Stomach (tissue), 9 donors: Measurements from ENCODE around the gene SLC4A4. TPM values are rescaled to one million over a fixed set of nuclear protein-coding genes. Genes with fewer than 3 reads are reported as not detected.

Experiments
- DNase-seq, 2 donors: peaks; one replicate each; pipeline versions ENCODE4 v3.0.0 to v3.0.0-alpha.2; 2013 to 2019
- H3K27ac ChIP-seq, 5 donors: fragments of 200-600 bp in 4 of 5; sonication (generic) in 4 of 5; one replicate each; pipeline ENCODE4 v1.5.1; 2013 to 2019; ENCODE audit warnings: mild to moderate bottlenecking in 1 of 5, moderate library complexity in 1 of 5
- H3K27me3 ChIP-seq, 3 donors: fragments of 200-600 bp; sonication (generic); one replicate each; pipeline ENCODE4 v1.5.1; 2017 to 2019; ENCODE audit warnings: mixed run types in 1 of 3
- H3K36me3 ChIP-seq, 4 donors: fragments of 200-600 bp; sonication (generic); 1 replicate in 3 of 4; 2 replicates in 1 of 4; pipeline ENCODE4 v1.5.1; 2016 to 2019
- H3K4me1 ChIP-seq, 4 donors: fragments of 200-600 bp; sonication (generic); one replicate each; pipeline ENCODE4 v1.5.1; 2016 to 2019
- H3K4me3 ChIP-seq, 4 donors: fragments of 200-600 bp; sonication (generic) in 3 of 4; one replicate each; pipeline ENCODE4 v1.5.1; 2016 to 2019; ENCODE audit warnings: mild to moderate bottlenecking in 1 of 4
- H3K9me3 ChIP-seq, 4 donors: fragments of 200-600 bp; sonication (generic); one replicate each; pipeline ENCODE4 v1.5.1; 2016 to 2019
- EP300 ChIP-seq: sonication (generic); formaldehyde crosslinking; IDR thresholded peaks from one replicate; pipeline ENCODE4 v1.6.1; 2017; ENCODE audit warnings: antibody characterized with exemption
- POLR2A ChIP-seq, 4 donors: fragments of 450-650 bp; IDR thresholded peaks; one replicate each; pipeline ENCODE4 v1.6.1; 2016; ENCODE audit warnings: antibody characterized with exemption in 4 of 4, control low read depth in 2 of 4, mild to moderate bottlenecking in 1 of 4, moderate library complexity in 1 of 4
- POLR2AphosphoS5 ChIP-seq, 3 donors: sonication (generic); formaldehyde crosslinking; IDR thresholded peaks; one replicate each; pipeline ENCODE4 v1.6.1; 2016; ENCODE audit warnings: antibody characterized with exemption in 3 of 3
- WGBS, 5 donors: extraction: QIAGEN DNeasy Blood & Tissue Kit in 3 of 5; methylation state at CpG; one replicate each; pipeline versions ENCODE4 v1.1.5 to v1.1.7; 2013 to 2018; 5-methylcytosine and 5-hydroxymethylcytosine counted together
- intact Hi-C: fragments of 100-400 bp; cut with DNase I; formaldehyde crosslinking; loops from one replicate; pipeline ENCODE4 v1.15.1; 2023; ENCODE audit warnings: low total_unique reads
- polyA plus RNA-seq, 3 donors: library from polyadenylated mRNA; stranded (reverse); fragments of 200-250 nt; gene quantifications; one replicate each; pipeline ENCODE4 v1.2.3, GENCODE V29; 2013
- total RNA-seq, 5 donors: library from RNA; depleted of rRNA; stranded (reverse); fragments of >200 nt; gene quantifications; one replicate each; pipeline versions ENCODE4 v1.1.0 to v1.2.3, GENCODE V29; 2014 to 2016
- TF ChIP-seq, protein P1 (sequence below), 7 experiments: fragments of 450-650 bp in 4 of 7; fragments of 200-600 bp in 3 of 7; sonication (generic) in 3 of 7; IDR thresholded peaks; one replicate each; pipeline ENCODE4 v1.5.1; 2016 to 2019; ENCODE audit warnings: antibody characterized with exemption in 7 of 7, control low read depth in 2 of 7, mild to moderate bottlenecking in 1 of 7
- donor health status: healthy with polysubstance abuse.
- donor health status: Bipolar disorder and iron deficiency.
- donor health status: healthy.

Gene SLC4A4
- total and polyA plus RNA-seq, 8 donors: 1.8 to 95.3 (median 12.8) TPM

- H3K4me1 ChIP-seq: no peaks in the 10 kb centered on the region
- H3K9me3 ChIP-seq: no peaks in the 10 kb centered on the region
- TF ChIP-seq POLR2AphosphoS5 (IDR thresholded peaks at IDR 0.05) (no peak), POLR2A (IDR thresholded peaks at IDR 0.05) (no peak)
- TF ChIP-seq, protein P1, sequence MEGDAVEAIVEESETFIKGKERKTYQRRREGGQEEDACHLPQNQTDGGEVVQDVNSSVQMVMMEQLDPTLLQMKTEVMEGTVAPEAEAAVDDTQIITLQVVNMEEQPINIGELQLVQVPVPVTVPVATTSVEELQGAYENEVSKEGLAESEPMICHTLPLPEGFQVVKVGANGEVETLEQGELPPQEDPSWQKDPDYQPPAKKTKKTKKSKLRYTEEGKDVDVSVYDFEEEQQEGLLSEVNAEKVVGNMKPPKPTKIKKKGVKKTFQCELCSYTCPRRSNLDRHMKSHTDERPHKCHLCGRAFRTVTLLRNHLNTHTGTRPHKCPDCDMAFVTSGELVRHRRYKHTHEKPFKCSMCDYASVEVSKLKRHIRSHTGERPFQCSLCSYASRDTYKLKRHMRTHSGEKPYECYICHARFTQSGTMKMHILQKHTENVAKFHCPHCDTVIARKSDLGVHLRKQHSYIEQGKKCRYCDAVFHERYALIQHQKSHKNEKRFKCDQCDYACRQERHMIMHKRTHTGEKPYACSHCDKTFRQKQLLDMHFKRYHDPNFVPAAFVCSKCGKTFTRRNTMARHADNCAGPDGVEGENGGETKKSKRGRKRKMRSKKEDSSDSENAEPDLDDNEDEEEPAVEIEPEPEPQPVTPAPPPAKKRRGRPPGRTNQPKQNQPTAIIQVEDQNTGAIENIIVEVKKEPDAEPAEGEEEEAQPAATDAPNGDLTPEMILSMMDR (IDR thresholded peaks at IDR 0.05): no peak
- no peak overlapping the region for H3K4me3 ChIP-seq
- no peaks in the 10 kb centered on the region for H3K27me3 ChIP-seq
- H3K27ac ChIP-seq: no peak overlapping the region
- no peaks in the 10 kb centered on the region for H3K36me3 ChIP-seq
- no peak for DNase-seq
- intact Hi-C loops: no loop called here
These were observed 156.6 kb downstream of the SLC4A4 start for GRCh38 chr4:71495454-71495853.

DNA sequence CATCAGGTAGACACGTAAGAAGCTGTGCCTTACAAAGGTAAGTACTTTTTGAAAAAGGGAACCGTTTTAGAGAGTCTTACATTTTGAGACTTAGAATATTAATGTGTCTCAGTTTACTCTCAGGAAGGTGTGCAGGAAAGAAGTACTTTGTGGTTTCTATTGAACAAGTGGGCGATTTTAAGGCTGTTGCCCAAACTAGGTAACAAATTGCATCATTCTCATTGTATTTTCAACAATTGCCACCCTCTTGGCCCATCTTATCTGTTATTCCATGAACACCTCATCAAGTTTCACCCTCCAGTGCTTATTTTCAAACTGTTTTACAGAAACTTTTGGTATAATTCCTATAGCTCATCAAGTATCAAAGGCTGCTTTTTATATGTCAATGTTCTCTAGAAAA, 158.3 kb downstream of the SLC4A4 start:
- Histone ChIP-seq H3K4me1 (no peaks in the 10 kb centered on the region), H3K27me3 (no peaks in the 10 kb centered on the region), H3K4me3 (no peak overlapping the region), H3K36me3 (no peaks in the 10 kb centered on the region), H3K27ac (no peak overlapping the region), H3K9me3 (no peaks in the 10 kb centered on the region)
- DNase-seq: no peak
- WGBS, 5 donors: 88 to 95% (median 92%) methylated on average over 3 of the region's 3 CpGs
- intact Hi-C loops: no loop called here
- no peak for TF ChIP-seq POLR2AphosphoS5 (IDR thresholded peaks at IDR 0.05)

- WGBS, 5 donors: 22 to 43% (median 31%) methylated on average over 2 of the region's 2 CpGs
- no peak for TF ChIP-seq EP300
- no peak for TF ChIP-seq POLR2A (IDR thresholded peaks at IDR 0.05)
- no peak for TF ChIP-seq POLR2AphosphoS5 (IDR thresholded peaks at IDR 0.05)
- TF ChIP-seq, protein P1 (IDR thresholded peaks at IDR 0.05): no peak
- no peak overlapping the region for H3K27ac ChIP-seq
- DNase-seq: no peak
- intact Hi-C loops: no loop called here
- no peaks in the 10 kb centered on the region for H3K36me3 ChIP-seq
- H3K9me3 ChIP-seq: no peaks in the 10 kb centered on the region
- no peaks in the 10 kb centered on the region for H3K27me3 ChIP-seq
- H3K4me1 ChIP-seq: no peaks in the 10 kb centered on the region
- no peak overlapping the region for H3K4me3 ChIP-seq
These were observed 159.2 kb downstream of the SLC4A4 start for GRCh38 chr4:71498002-71498401.

DNA sequence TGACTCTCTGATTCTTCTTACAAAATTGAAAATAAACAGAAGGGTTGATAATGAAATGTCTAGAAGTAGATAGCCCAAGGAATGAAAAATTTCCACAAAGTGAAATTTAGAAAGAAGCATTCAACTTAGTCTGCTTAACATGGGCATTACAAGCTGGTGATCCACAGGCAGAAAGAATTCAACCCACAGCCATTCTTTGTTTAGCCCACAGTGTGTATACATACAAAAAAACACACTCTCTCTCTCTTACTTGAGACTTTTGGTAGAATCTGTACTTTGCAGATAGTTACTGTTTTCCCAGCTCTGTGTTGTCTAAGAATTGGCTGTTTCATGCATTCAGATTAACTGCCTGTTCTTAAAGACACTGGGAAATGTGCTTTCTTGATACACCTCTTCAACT, 159.8 kb downstream of the SLC4A4 start:
- TF ChIP-seq EP300: no peak
- TF ChIP-seq POLR2A (IDR thresholded peaks at IDR 0.05): no peak
- TF ChIP-seq POLR2AphosphoS5 (IDR thresholded peaks at IDR 0.05): no peak
- TF ChIP-seq, protein P1 (IDR thresholded peaks at IDR 0.05): no peak
- Histone ChIP-seq H3K9me3 (no peaks in the 10 kb centered on the region), H3K4me1 (no peaks in the 10 kb centered on the region), H3K27ac (no peak overlapping the region), H3K4me3 (no peak overlapping the region), H3K36me3 (no peaks in the 10 kb centered on the region), H3K27me3 (no peaks in the 10 kb centered on the region)
- intact Hi-C loops: no loop called here
- no peak for DNase-seq

- Histone ChIP-seq H3K4me3 (no peak overlapping the region), H3K36me3 (no peaks in the 10 kb centered on the region), H3K9me3 (no peaks in the 10 kb centered on the region), H3K4me1 (no peaks in the 10 kb centered on the region), H3K27ac (no peak overlapping the region), H3K27me3 (no peaks in the 10 kb centered on the region)
- WGBS, 5 donors: 92 to 96% (median 94%) methylated on average over 7 of the region's 7 CpGs
- TF ChIP-seq EP300: no peak
- TF ChIP-seq POLR2A (IDR thresholded peaks at IDR 0.05): no peak
- TF ChIP-seq POLR2AphosphoS5 (IDR thresholded peaks at IDR 0.05): no peak
- TF ChIP-seq, protein P1 (IDR thresholded peaks at IDR 0.05): no peak
- no peak for DNase-seq
- intact Hi-C loops: no loop called here
These were observed 163.2 kb downstream of the SLC4A4 start for GRCh38 chr4:71501992-71502391.
